CMK (cell line): ENCODE data around the gene CHD1.

ENCODE experiments used
- DNase-seq: peaks from one replicate; pipeline ENCODE4 v3.0.0-alpha.2; 2010; ENCODE audit warnings: low read depth

CHD1 gene

GRCh38 chr5:98805070-98805469, 123.7 kb downstream of the CHD1 start:
- no peak for DNase-seq

GRCh38 chr5:98804066-98804465, 124.7 kb downstream of the CHD1 start:
- DNase-seq = no peak
